Measurements from ENCODE around the gene TUBB. TPM values are rescaled to one million over a fixed set of nuclear protein-coding genes. Genes with fewer than 3 reads are reported as not detected.
"Not testable (repeated sequence)": the region's sequence is repeated elsewhere in the genome, so short reads cannot be mapped to it uniquely, and the experiment has no call there.

The TUBB gene
- total RNA-seq, 3 donors from 2014 or later: 189 to 269 (median 212) TPM

DNA sequence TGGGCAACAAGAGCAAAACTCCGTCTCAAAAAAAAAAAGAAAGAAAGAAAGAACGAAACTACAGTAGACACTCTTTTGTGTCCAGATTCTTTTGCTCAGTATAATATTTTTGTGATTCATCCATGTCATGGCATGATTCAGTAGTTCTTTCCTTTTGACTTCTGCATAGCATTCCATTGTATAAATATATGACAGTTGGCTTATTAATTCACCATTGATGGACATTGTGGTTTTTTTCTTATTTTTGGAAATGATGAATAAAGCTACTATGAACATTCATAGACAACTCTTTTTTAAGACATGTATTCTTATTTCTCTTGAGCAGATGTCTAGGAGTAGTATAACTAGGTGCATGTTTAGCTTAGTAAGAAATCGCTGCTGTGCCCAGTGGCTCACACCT, 34.5 kb downstream of the TUBB start:
- Histone ChIP-seq H3K4me3 (no peak overlapping the region), H3K36me3 (no peaks in the 10 kb centered on the region), H3K9me3 (no peaks in the 10 kb centered on the region), H3K4me1 (peaks cover 0 to 26% of the 10 kb centered on the region in 2 donors), H3K27ac (peak overlapping the region in 1 of 2 donors; percentile 97), H3K27me3 (no peaks in the 10 kb centered on the region)
- no peak for TF ChIP-seq POLR2A (IDR thresholded peaks at IDR 0.05)
- TF ChIP-seq, protein P1, sequence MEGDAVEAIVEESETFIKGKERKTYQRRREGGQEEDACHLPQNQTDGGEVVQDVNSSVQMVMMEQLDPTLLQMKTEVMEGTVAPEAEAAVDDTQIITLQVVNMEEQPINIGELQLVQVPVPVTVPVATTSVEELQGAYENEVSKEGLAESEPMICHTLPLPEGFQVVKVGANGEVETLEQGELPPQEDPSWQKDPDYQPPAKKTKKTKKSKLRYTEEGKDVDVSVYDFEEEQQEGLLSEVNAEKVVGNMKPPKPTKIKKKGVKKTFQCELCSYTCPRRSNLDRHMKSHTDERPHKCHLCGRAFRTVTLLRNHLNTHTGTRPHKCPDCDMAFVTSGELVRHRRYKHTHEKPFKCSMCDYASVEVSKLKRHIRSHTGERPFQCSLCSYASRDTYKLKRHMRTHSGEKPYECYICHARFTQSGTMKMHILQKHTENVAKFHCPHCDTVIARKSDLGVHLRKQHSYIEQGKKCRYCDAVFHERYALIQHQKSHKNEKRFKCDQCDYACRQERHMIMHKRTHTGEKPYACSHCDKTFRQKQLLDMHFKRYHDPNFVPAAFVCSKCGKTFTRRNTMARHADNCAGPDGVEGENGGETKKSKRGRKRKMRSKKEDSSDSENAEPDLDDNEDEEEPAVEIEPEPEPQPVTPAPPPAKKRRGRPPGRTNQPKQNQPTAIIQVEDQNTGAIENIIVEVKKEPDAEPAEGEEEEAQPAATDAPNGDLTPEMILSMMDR (IDR thresholded peaks at IDR 0.05): no peak
- no peak for TF ChIP-seq POLR2AphosphoS5 (IDR thresholded peaks at IDR 0.05)
- no peak for DNase-seq (ENCODE audit: low spot score in 2 of 2)
- intact Hi-C loops (cut with DNase I; ENCODE audit: low total_unique reads): no loop called here

DNA sequence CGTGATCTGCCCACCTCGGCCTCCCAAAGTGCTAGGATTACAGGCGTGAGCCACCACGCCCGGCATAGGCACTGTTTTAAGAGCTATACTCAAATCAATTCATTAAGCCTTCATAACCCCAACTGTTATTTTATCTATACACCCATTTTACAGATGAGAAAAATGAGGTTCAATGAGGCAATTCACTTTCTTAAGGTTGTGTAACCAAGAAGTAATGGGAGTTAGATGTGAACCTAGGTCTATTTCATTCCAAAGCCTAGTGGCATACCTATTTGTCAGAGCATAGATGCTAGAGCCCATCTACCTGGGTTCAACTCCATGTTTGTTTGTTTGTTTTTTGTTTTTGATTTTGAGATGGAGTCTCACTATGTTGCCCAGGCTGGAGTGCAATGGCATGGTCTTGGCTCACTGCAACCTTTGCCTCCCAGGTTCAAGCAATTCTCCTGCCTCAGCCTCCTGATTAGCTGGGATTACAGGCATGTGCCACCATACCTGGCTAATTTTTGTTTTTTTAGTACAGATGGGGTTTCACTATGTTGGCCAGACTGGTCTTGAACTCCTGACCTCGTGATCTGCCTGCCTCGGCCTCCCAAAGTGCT, 36.4 kb downstream of the TUBB start:
- intact Hi-C loops (cut with DNase I; ENCODE audit: low total_unique reads); H3K27ac ChIP-seq; H3K27me3 ChIP-seq; H3K36me3 ChIP-seq; H3K9me3 ChIP-seq; DNase-seq (ENCODE audit: low spot score in 2 of 2); H3K4me3 ChIP-seq: not testable (repeated sequence)
- peaks cover 0 to 23% of the 10 kb centered on the region in 2 donors for H3K4me1 ChIP-seq

GRCh38 chr6:30757261-30757904, 37.2 kb downstream of the TUBB start:
- TF ChIP-seq, protein P1 (IDR thresholded peaks at IDR 0.05): no peak
- no peak for TF ChIP-seq POLR2A (IDR thresholded peaks at IDR 0.05)
- no peak for TF ChIP-seq POLR2AphosphoS5 (IDR thresholded peaks at IDR 0.05)
- DNase-seq (ENCODE audit: low spot score in 2 of 2): no peak
- Histone ChIP-seq H3K27ac (no peak overlapping the region), H3K27me3 (no peaks in the 10 kb centered on the region), H3K36me3 (no peaks in the 10 kb centered on the region), H3K4me3 (no peak overlapping the region), H3K4me1 (peaks cover 0 to 15% of the 10 kb centered on the region in 2 donors), H3K9me3 (no peaks in the 10 kb centered on the region)
- intact Hi-C loops (cut with DNase I; ENCODE audit: low total_unique reads): no loop called here

- DNase-seq (ENCODE audit: low spot score in 2 of 2): no peak
- no peaks in the 10 kb centered on the region for H3K36me3 ChIP-seq
- H3K27me3 ChIP-seq: no peaks in the 10 kb centered on the region
- TF ChIP-seq POLR2A (IDR thresholded peaks at IDR 0.05) (no peak), POLR2AphosphoS5 (IDR thresholded peaks at IDR 0.05) (no peak)
- TF ChIP-seq, protein P1 (IDR thresholded peaks at IDR 0.05): no peak
- H3K9me3 ChIP-seq: no peaks in the 10 kb centered on the region
- peaks cover 0 to 4% of the 10 kb centered on the region in 2 donors for H3K4me1 ChIP-seq
- H3K27ac ChIP-seq: no peak overlapping the region
- H3K4me3 ChIP-seq: no peak overlapping the region
- intact Hi-C loops (cut with DNase I; ENCODE audit: low total_unique reads): loop anchor here (10.0 kb wide), 1 partner anchor 55 kb away; no protein-coding TSS in a partner anchor
These were observed 39.6 kb downstream of the TUBB start for GRCh38 chr6:30759575-30760239.

DNA sequence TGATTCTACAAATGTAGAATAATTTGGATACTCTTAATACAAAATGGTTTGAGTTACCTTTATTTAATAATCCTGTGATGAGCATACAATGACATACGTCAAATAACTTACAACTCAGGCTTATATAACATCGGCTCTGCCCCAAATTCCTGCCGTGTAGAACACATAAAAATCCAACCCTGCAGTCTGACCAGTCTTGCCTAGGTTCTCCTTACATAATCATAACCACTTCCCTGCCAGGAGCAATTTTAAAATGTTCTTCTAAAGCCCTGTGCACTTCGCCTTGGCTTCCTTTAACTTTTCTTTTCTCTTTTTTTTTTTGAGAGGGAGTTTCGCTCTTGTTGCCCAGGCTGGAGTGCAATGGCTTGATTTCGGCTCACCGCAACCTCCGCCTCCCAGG, 40.4 kb downstream of the TUBB start:
- intact Hi-C loops (cut with DNase I; ENCODE audit: low total_unique reads): loop anchor here (10.0 kb wide), 1 partner anchor 54 kb away; no protein-coding TSS in a partner anchor
- H3K9me3 ChIP-seq: no peaks in the 10 kb centered on the region
- peak overlapping the region in 1 of 2 donors; percentile 92 for H3K27ac ChIP-seq
- no peak for DNase-seq (ENCODE audit: low spot score in 2 of 2)
- TF ChIP-seq POLR2A (IDR thresholded peaks at IDR 0.05): no peak
- TF ChIP-seq, protein P1 (IDR thresholded peaks at IDR 0.05): no peak
- TF ChIP-seq POLR2AphosphoS5 (IDR thresholded peaks at IDR 0.05): no peak
- no peaks in the 10 kb centered on the region for H3K36me3 ChIP-seq
- H3K4me1 ChIP-seq: peaks cover 0 to 4% of the 10 kb centered on the region in 2 donors
- no peaks in the 10 kb centered on the region for H3K27me3 ChIP-seq
- no peak overlapping the region for H3K4me3 ChIP-seq
